ENCODE data around the gene RNF169.

GRCh38 chr11:74820763-74821162 lies 72.1 kb downstream of the RNF169 start:
- TF ChIP-seq TAF1 (IDR thresholded peaks at IDR 0.05; ENCODE audit: low read depth, low read length) (no peak), CTCF (IDR thresholded peaks at IDR 0.05; ENCODE audit: control extremely low read depth in 1 of 3, insufficient read depth in 1 of 3, low read depth in 1 of 3, low read length in 3 of 3) (no peak), EZH2 (IDR thresholded peaks at IDR 0.05; ENCODE audit: low read depth, low read length, severe bottlenecking) (no peak), SP1 (IDR thresholded peaks at IDR 0.05; ENCODE audit: low read depth, low read length) (no peak), TBP (IDR thresholded peaks at IDR 0.05; ENCODE audit: low read depth, low read length) (no peak), CHD2 (IDR thresholded peaks at IDR 0.05; ENCODE audit: low read length) (no peak), POLR2A (IDR thresholded peaks at IDR 0.05; ENCODE audit: control extremely low read depth in 1 of 2, low read depth in 2 of 2, low read length in 2 of 2) (no peak), JUN (IDR thresholded peaks at IDR 0.05; ENCODE audit: low read depth, low read length) (no peak), SUZ12 (IDR thresholded peaks at IDR 0.05; ENCODE audit: low read length) (no peak), ATF2 (IDR thresholded peaks at IDR 0.05; ENCODE audit: low read length) (no peak), BCL11A (IDR thresholded peaks at IDR 0.05; ENCODE audit: low read depth in 2 of 2, low read length in 2 of 2) (no peak), TCF12 (IDR thresholded peaks at IDR 0.05; ENCODE audit: low read depth, low read length) (no peak), RXRA (IDR thresholded peaks at IDR 0.05; ENCODE audit: insufficient read depth, low read depth, low read length) (no peak), RFX5 (IDR thresholded peaks at IDR 0.05; ENCODE audit: borderline replicate concordance, low read depth, low read length) (no peak)

All from H1 (cell line).